Activated T-cell treated with anti-CD3 and anti-CD28 coated beads, Interleukin-2, amount 50 U/mL, for 72 hours (primary cell): ENCODE measurements around the gene MAGI2. TPM values are rescaled to one million over a fixed set of nuclear protein-coding genes. Genes with fewer than 3 reads are reported as not detected.
"Not testable (repeated sequence)": the region's sequence is repeated elsewhere in the genome, so short reads cannot be mapped to it uniquely, and the experiment has no call there.

ENCODE experiments used
- ATAC-seq, 2 donors: fragments of 150-1000 bp; cut with Tn5 transposase; replicated peaks in 1 of 2; 2 replicates each; pipeline ENCODE4 v1.10.0; 2021; ENCODE audit warnings: moderate library complexity in 2 of 2, mild to moderate bottlenecking in 1 of 2
- DNase-seq, 2 donors: peaks; one replicate each; pipeline ENCODE4 v3.0.0; 2021 to 2022; ENCODE audit warnings: mixed read lengths in 1 of 2
- H3K27ac Mint-ChIP-seq: one replicate; pipeline ENCODE4 v1.8.0; 2022; ENCODE audit warnings: mild to moderate bottlenecking, moderate library complexity, mixed read lengths
- H3K27me3 Mint-ChIP-seq: one replicate; pipeline ENCODE4 v1.8.0; 2022; ENCODE audit warnings: low read depth, mixed read lengths
- H3K36me3 Mint-ChIP-seq, 2 donors: one replicate each; pipeline ENCODE4 v1.8.0; 2022; ENCODE audit warnings: mixed read lengths in 2 of 2, mild to moderate bottlenecking in 1 of 2; ENCODE audit not compliant: insufficient read depth in 2 of 2
- H3K4me1 Mint-ChIP-seq: one replicate; pipeline ENCODE4 v1.8.0; 2022; ENCODE audit warnings: low read depth, mixed read lengths
- H3K4me3 Mint-ChIP-seq, 2 donors: one replicate each; pipeline ENCODE4 v1.8.0; 2022; ENCODE audit warnings: mild to moderate bottlenecking in 2 of 2, mixed read lengths in 2 of 2, moderate library complexity in 2 of 2
- H3K9me3 Mint-ChIP-seq, 2 donors: one replicate each; pipeline ENCODE4 v1.8.0; 2022; ENCODE audit warnings: mixed read lengths in 2 of 2
- total RNA-seq, 2 donors: library from RNA; stranded (reverse); gene quantifications; one replicate each; pipeline ENCODE4 v1.2.3, GENCODE V29; 2022

The MAGI2 gene
- total RNA-seq, 2 donors from 2014 or later = 0.31 to 0.44 TPM

DNA sequence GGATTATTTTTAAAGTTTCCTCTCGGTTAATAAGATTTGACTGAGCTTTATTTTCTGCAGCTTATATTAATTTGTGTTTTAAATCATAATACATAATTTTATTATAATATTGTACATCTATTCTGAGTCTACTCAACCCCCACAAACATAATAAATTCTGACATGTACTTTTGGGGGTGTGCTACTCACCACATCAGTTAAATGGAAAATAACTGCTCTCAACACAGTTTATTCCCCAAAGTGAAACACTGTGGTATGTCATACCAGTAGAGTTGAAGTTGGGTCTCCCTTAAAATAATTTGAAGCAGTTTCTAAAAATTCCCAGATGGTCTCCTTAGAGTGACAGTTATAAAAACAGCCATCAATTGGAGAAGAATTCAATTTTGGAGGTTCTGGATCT is 1191.7 kb downstream of the MAGI2 start:
- DNase-seq (no peak), ATAC-seq (no peak)
- no peaks in the 10 kb centered on the region for H3K36me3 Mint-ChIP-seq
- no peak overlapping the region for H3K27ac Mint-ChIP-seq
- H3K27me3 Mint-ChIP-seq = no peaks in the 10 kb centered on the region
- H3K9me3 Mint-ChIP-seq = peaks cover 0 to 4% of the 10 kb centered on the region in 2 donors
- no peak overlapping the region for H3K4me3 Mint-ChIP-seq
- no peaks in the 10 kb centered on the region for H3K4me1 Mint-ChIP-seq

DNA sequence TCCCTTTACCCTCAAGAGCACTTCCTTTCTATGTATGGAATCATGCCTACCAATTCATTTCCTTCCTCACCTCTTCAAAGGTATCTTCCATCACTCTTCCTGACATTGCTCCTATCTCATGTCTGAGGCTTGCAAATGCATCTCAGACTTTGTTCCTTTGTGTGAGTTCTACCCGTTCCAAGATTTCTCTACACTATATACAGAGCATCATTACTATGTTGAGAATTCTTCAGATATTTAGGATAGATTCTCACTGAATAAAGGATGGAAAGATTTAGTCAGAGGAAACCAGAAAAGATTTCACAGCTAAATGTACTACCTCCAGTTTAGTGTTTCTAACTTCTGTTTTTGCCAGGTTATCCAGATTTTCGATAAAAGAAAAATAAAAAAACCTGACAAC is 1192.2 kb downstream of the MAGI2 start:
- no peaks in the 10 kb centered on the region for H3K36me3 Mint-ChIP-seq
- H3K27me3 Mint-ChIP-seq = no peaks in the 10 kb centered on the region
- H3K4me1 Mint-ChIP-seq = no peaks in the 10 kb centered on the region
- H3K4me3 Mint-ChIP-seq = no peak overlapping the region
- no peak overlapping the region for H3K27ac Mint-ChIP-seq
- DNase-seq = no peak
- ATAC-seq = no peak
- peaks cover 0 to 4% of the 10 kb centered on the region in 2 donors for H3K9me3 Mint-ChIP-seq

- H3K27me3 Mint-ChIP-seq = no peaks in the 10 kb centered on the region
- no peak for DNase-seq
- H3K9me3 Mint-ChIP-seq = peaks cover 0 to 4% of the 10 kb centered on the region in 2 donors
- H3K4me3 Mint-ChIP-seq = no peak overlapping the region
- H3K4me1 Mint-ChIP-seq = no peaks in the 10 kb centered on the region
- no peak overlapping the region for H3K27ac Mint-ChIP-seq
- ATAC-seq = no peak
- H3K36me3 Mint-ChIP-seq = no peaks in the 10 kb centered on the region
Measured at GRCh38 chr7:78260826-78261225, 1192.6 kb downstream of the MAGI2 start.

DNA sequence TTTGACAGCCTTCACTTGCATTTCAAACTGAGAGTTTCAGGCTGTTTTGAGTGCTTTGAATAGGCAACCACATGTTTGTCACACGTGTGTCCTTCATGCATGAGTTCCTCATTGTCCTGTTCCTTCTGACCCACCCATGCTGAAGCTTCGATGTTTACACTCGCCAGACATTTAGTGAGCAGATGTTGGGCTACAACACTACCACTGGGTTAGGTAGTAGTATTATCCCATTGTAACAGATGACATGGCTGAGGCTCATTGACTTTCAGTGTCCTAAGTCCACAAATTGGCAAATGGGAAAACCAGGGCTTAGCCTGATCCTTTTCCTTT is 1198.8 kb downstream of the MAGI2 start:
- Mint-ChIP-seq H3K9me3 (no peaks in the 10 kb centered on the region), H3K36me3 (no peaks in the 10 kb centered on the region), H3K27me3 (no peaks in the 10 kb centered on the region), H3K4me1 (no peaks in the 10 kb centered on the region), H3K27ac (no peak overlapping the region), H3K4me3 (no peak overlapping the region)
- ATAC-seq (no peak), DNase-seq (no peak)

GRCh38 chr7:78253850-78254725 is 1199.4 kb downstream of the MAGI2 start:
- no peak for DNase-seq
- H3K27ac Mint-ChIP-seq = no peak overlapping the region
- H3K4me3 Mint-ChIP-seq = no peak overlapping the region
- H3K9me3 Mint-ChIP-seq = no peaks in the 10 kb centered on the region
- ATAC-seq = no peak
- no peaks in the 10 kb centered on the region for H3K36me3 Mint-ChIP-seq
- H3K4me1 Mint-ChIP-seq = no peaks in the 10 kb centered on the region
- H3K27me3 Mint-ChIP-seq = no peaks in the 10 kb centered on the region

DNA sequence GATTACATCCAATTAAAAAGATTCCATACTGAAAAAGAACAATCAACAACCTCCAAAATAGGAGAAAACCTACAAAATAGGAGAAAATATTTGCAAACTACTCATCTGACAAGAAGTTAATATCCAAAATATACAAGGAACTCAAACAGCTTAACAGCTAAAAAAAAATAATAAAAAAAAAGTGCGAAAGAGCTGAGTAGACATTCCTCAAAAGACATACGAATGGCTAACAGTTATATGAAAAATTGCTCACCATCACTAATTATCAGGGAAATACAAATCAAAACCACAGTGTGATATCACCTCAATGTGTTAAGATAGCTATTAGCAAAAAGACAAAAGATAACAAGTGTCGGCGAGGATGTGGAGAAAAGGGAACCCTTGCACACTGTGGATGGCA is 1204.6 kb downstream of the MAGI2 start:
- H3K9me3 Mint-ChIP-seq = peaks cover 4 to 5% of the 10 kb centered on the region in 2 donors
- H3K4me3 Mint-ChIP-seq = no peak overlapping the region
- no peaks in the 10 kb centered on the region for H3K4me1 Mint-ChIP-seq
- H3K36me3 Mint-ChIP-seq = peaks cover 0 to 3% of the 10 kb centered on the region in 2 donors
- ATAC-seq (no peak), DNase-seq (no peak)
- H3K27ac Mint-ChIP-seq = no peak overlapping the region
- no peaks in the 10 kb centered on the region for H3K27me3 Mint-ChIP-seq

- ATAC-seq = no peak
- Mint-ChIP-seq H3K4me1 (no peaks in the 10 kb centered on the region), H3K36me3 (peaks cover 0 to 3% of the 10 kb centered on the region in 2 donors), H3K27me3 (no peaks in the 10 kb centered on the region), H3K4me3 (no peak overlapping the region), H3K27ac (no peak overlapping the region), H3K9me3 (peaks cover 4 to 5% of the 10 kb centered on the region in 2 donors)
- no peak for DNase-seq
Measured at GRCh38 chr7:78247910-78248689, 1205.4 kb downstream of the MAGI2 start.

DNA sequence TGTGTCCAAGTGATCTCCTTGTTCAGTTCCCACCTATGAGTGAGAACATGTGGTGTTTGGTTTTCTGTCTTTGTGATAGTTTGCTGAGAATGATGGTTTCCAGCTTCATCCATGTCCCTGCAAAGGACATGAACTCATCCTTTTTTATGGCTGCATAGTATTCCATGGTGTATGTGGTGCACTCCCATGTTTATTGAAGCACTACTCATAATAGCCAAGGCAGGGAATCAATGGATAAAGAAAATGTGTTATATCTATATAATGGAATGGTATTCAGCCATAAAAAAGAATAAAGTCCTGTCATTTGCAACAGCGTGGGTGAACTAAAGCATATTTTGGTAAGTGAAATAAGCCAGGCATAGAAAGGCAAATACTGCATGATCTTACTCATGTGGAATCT is 1213.3 kb downstream of the MAGI2 start:
- not testable (repeated sequence) for ATAC-seq, H3K4me3 Mint-ChIP-seq, H3K27me3 Mint-ChIP-seq, H3K4me1 Mint-ChIP-seq, H3K36me3 Mint-ChIP-seq, DNase-seq, H3K27ac Mint-ChIP-seq
- H3K9me3 Mint-ChIP-seq = peaks cover 12 to 17% of the 10 kb centered on the region in 2 donors

DNA sequence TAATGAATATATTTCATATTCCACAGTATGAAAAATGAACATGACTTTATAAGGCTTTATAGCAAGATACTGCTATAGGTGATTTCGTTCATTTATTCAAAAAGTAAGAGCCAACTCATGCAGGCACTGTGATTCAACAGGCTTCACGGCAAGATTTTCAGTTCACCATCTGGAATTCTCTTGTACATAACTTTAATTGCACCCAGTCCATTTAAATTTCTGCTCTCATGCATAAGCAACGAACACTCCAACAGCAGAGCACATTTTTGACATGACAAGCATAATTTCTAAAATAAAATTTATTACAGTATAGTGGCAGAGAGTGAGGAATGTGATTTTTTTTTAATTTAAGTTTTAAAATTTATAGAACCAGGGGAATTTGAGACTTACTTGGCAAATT is 1218.8 kb downstream of the MAGI2 start:
- peaks cover 15% of the 10 kb centered on the region in 2 donors for H3K9me3 Mint-ChIP-seq
- no peak overlapping the region for H3K27ac Mint-ChIP-seq
- H3K27me3 Mint-ChIP-seq = peaks cover 8% of the 10 kb centered on the region
- ATAC-seq (no peak), DNase-seq (no peak)
- H3K4me3 Mint-ChIP-seq = no peak overlapping the region
- peaks cover 2% of the 10 kb centered on the region in 2 donors for H3K36me3 Mint-ChIP-seq
- H3K4me1 Mint-ChIP-seq = no peaks in the 10 kb centered on the region

DNA sequence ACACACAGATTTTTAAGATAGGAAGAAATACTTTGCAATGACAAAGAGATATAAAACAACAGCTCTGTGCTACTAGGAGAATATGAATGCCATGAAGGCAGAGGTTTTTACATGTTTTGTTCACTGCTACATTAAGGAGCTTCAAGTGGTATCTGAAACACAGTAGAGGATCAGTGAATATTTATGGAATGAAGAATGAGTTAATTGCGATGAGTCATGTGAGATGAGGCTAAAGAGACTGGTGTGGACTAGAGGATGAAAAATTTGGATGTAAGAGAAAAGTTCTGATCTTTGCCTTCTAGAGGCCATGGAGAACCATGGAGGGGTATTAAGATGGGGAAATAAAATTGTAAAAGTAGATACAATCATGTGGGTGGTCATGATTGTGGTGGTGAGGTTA is 1220.7 kb downstream of the MAGI2 start:
- no peak for ATAC-seq
- Mint-ChIP-seq H3K36me3 (peaks cover 0 to 2% of the 10 kb centered on the region in 2 donors), H3K4me1 (no peaks in the 10 kb centered on the region), H3K4me3 (no peak overlapping the region), H3K9me3 (peaks cover 5 to 8% of the 10 kb centered on the region in 2 donors), H3K27ac (no peak overlapping the region), H3K27me3 (no peaks in the 10 kb centered on the region)
- no peak for DNase-seq

GRCh38 chr7:78226059-78226719 is 1227.3 kb downstream of the MAGI2 start:
- peak; percentile 27 to 36 for DNase-seq
- H3K27ac Mint-ChIP-seq = no peak overlapping the region

DNA sequence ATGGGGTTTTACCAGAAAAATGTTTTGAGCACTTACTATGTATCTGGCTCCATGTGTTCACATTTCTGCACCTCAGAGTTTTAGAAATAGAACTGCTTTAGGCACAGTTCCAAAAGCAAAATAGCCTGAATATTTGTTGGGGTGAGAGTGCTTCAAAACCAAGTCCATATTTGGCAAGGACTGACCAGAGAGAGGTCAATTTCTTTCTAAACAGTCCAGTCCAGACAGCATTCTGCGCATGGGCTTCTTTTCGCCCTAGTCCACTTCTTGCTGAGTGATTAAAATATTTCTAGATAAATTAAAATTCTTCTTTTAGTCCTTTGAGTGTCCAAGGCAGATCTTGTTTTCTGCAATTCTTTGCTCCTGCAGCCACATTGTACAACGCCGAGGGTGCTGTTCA is 1227.9 kb downstream of the MAGI2 start:
- no peaks in the 10 kb centered on the region for H3K27me3 Mint-ChIP-seq
- DNase-seq = no peak
- H3K4me3 Mint-ChIP-seq = no peak overlapping the region
- ATAC-seq = no peak
- no peaks in the 10 kb centered on the region for H3K9me3 Mint-ChIP-seq
- no peak overlapping the region for H3K27ac Mint-ChIP-seq
- no peaks in the 10 kb centered on the region for H3K36me3 Mint-ChIP-seq
- H3K4me1 Mint-ChIP-seq = no peaks in the 10 kb centered on the region

More at GRCh38 chr7:78226059-78226719, 1227.3 kb downstream of the MAGI2 start:
- Mint-ChIP-seq H3K4me1 (no peaks in the 10 kb centered on the region), H3K27me3 (no peaks in the 10 kb centered on the region), H3K4me3 (no peak overlapping the region), H3K36me3 (no peaks in the 10 kb centered on the region), H3K9me3 (no peaks in the 10 kb centered on the region)
- no peak for ATAC-seq

DNA sequence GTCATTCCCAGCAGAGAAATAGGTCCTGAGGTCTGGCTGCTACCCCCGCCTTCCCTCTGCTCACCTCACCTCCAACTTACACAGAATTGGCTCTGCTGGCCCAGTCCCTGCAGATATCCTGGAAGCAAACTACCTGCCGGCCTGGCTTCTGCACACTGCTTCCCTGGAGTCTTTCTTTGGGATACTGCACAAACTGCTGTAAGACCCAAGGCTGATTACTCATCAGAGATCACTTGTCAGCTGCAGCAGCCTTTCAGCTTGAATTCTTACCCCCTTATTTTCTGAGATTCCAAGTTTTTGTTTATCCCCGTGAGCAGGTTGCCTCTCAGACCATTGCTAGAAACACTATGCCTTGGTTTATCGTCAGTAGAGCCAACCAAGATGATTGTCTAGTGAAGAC is 1228.5 kb downstream of the MAGI2 start:
- ATAC-seq (no peak), DNase-seq (no peak)
- Mint-ChIP-seq H3K9me3 (no peaks in the 10 kb centered on the region), H3K27me3 (no peaks in the 10 kb centered on the region), H3K4me3 (no peak overlapping the region), H3K4me1 (no peaks in the 10 kb centered on the region), H3K36me3 (no peaks in the 10 kb centered on the region), H3K27ac (no peak overlapping the region)
